GM18873 (cell line): Measurements from ENCODE around the gene THAP11.

Experiments used
- ATAC-seq: cut with Tn5 transposase; IDR thresholded peaks from one replicate; pipeline ENCODE4 v1.9.1; 2021; ENCODE audit warnings: mild to moderate bottlenecking, moderate library complexity, moderate number of reproducible peaks; ENCODE audit not compliant: unreplicated experiment, low FRiP score

THAP11 gene

GRCh38 chr16:67841816-67842508 is at the start of gene THAP11:
Gene THAP11 (plus strand): TSS chr16:67842320. CDS start chr16:67842555, 235 bp downstream.
- peak; percentile 43 for ATAC-seq

GRCh38 chr16:67796099-67796718 is 45.9 kb upstream of the THAP11 start:
- ATAC-seq = no peak

GRCh38 chr16:67800338-67800926 is 41.7 kb upstream of the THAP11 start:
- no peak for ATAC-seq

- no peak for ATAC-seq
Observed at GRCh38 chr16:67801241-67801640, 40.9 kb upstream of the THAP11 start.

GRCh38 chr16:67801883-67802282 is 40.2 kb upstream of the THAP11 start:
- ATAC-seq = no peak

GRCh38 chr16:67803894-67804293 is 38.2 kb upstream of the THAP11 start:
- ATAC-seq = no peak

- no peak for ATAC-seq
Observed at GRCh38 chr16:67804853-67805542, 37.1 kb upstream of the THAP11 start.

- ATAC-seq = peak; percentile 2
Observed at GRCh38 chr16:67805718-67806427, 36.2 kb upstream of the THAP11 start.

- ATAC-seq = peak; percentile 89
Observed at GRCh38 chr16:67806428-67807147, 35.5 kb upstream of the THAP11 start, which contains the start of the genes RANBP10 and TSNAXIP1. Gene RANBP10 (minus strand): TSS chr16:67806560. CDS start chr16:67806536, 24 bp downstream. Gene TSNAXIP1 (plus strand): TSS chr16:67806889. CDS start chr16:67807150, 261 bp downstream.

- ATAC-seq = no peak
Observed at GRCh38 chr16:67807148-67807682, 34.9 kb upstream of the THAP11 start.

GRCh38 chr16:67811899-67812298 is 30.2 kb upstream of the THAP11 start:
- no peak for ATAC-seq

- ATAC-seq = no peak
Observed at GRCh38 chr16:67814567-67814966, 27.6 kb upstream of the THAP11 start.

- no peak for ATAC-seq
Observed at GRCh38 chr16:67820608-67821259, 21.4 kb upstream of the THAP11 start.

GRCh38 chr16:67822511-67822910 is 19.6 kb upstream of the THAP11 start:
- no peak for ATAC-seq

- no peak for ATAC-seq
Observed at GRCh38 chr16:67825119-67825518, 17.0 kb upstream of the THAP11 start.

GRCh38 chr16:67825906-67826305 is 16.2 kb upstream of the THAP11 start:
- ATAC-seq = no peak

- ATAC-seq = no peak
Observed at GRCh38 chr16:67828651-67829050, 13.5 kb upstream of the THAP11 start.

- no peak for ATAC-seq
Observed at GRCh38 chr16:67833030-67833414, 9.1 kb upstream of the THAP11 start.
